GM06990 (cell line): ENCODE data around the gene TRIM15.

Experiments
- DNase-seq: peaks from one replicate; pipeline ENCODE4 v3.0.0-alpha.2; 2011; ENCODE audit not compliant: insufficient read length; ENCODE audit errors: extremely low read depth
- H3K27me3 ChIP-seq: replicated peaks from 2 replicates; pipeline ENCODE4 v1.6.0; 2011; ENCODE audit warnings: low read length; ENCODE audit not compliant: control insufficient read depth, insufficient read depth
- H3K36me3 ChIP-seq: 2 replicates; pipeline ENCODE4 v1.5.1; 2011; ENCODE audit warnings: low read length; ENCODE audit not compliant: control insufficient read depth, insufficient read depth
- H3K4me3 ChIP-seq: replicated peaks from 2 replicates; pipeline ENCODE4 v1.5.1; 2011; ENCODE audit warnings: low read depth, mild to moderate bottlenecking, control low read depth, low read length
- CTCF ChIP-seq: IDR thresholded peaks from 2 replicates; pipeline ENCODE4 v1.5.1; 2011; ENCODE audit warnings: low read length, control low read depth, mild to moderate bottlenecking, inconsistent platforms; ENCODE audit not compliant: insufficient read depth, poor library complexity, severe bottlenecking

The TRIM15 gene

GRCh38 chr6:30194797-30195690 is 31.7 kb downstream of the TRIM15 start:
- H3K36me3 ChIP-seq: peaks cover 47% of the 10 kb centered on the region
- no peak for TF ChIP-seq CTCF

GRCh38 chr6:30195951-30196350 is 32.6 kb downstream of the TRIM15 start:
- H3K27me3 ChIP-seq: no peaks in the 10 kb centered on the region
- DNase-seq: no peak
- no peak for TF ChIP-seq CTCF
- H3K4me3 ChIP-seq: no peak overlapping the region
- peaks cover 43% of the 10 kb centered on the region for H3K36me3 ChIP-seq

More at GRCh38 chr6:30194797-30195690, 31.7 kb downstream of the TRIM15 start:
- Histone ChIP-seq H3K27me3 (no peaks in the 10 kb centered on the region), H3K4me3 (no peak overlapping the region)
- no peak for DNase-seq

- no peak for DNase-seq
- Histone ChIP-seq H3K27me3 (no peaks in the 10 kb centered on the region), H3K4me3 (no peak overlapping the region), H3K36me3 (peaks cover 43% of the 10 kb centered on the region)
- TF ChIP-seq CTCF: no peak
These were observed 33.0 kb downstream of the TRIM15 start for GRCh38 chr6:30196376-30196775.

- TF ChIP-seq CTCF: no peak
- no peak for DNase-seq
- peaks cover 39% of the 10 kb centered on the region for H3K36me3 ChIP-seq
- H3K27me3 ChIP-seq: no peaks in the 10 kb centered on the region
- H3K4me3 ChIP-seq: no peak overlapping the region
These were observed 35.1 kb downstream of the TRIM15 start for GRCh38 chr6:30198166-30199084.

- Histone ChIP-seq H3K4me3 (no peak overlapping the region), H3K27me3 (no peaks in the 10 kb centered on the region), H3K36me3 (peaks cover 34% of the 10 kb centered on the region)
- no peak for TF ChIP-seq CTCF
- DNase-seq: no peak
These were observed 37.4 kb downstream of the TRIM15 start for GRCh38 chr6:30200551-30201281.
